IMR-90 (cell line): ENCODE data around the gene RPL21. TPM values are rescaled to one million over a fixed set of nuclear protein-coding genes. Genes with fewer than 3 reads are reported as not detected.
A peak's percentile ranks its signal among the peaks of the same experiment; 100 is the strongest.

Source experiments
- ATAC-seq: fragments of 200-7000 bp; cut with Tn5 transposase; 2 replicates; pipeline ENCODE4 v1.9.1; 2020; ENCODE audit warnings: low read depth, mild to moderate bottlenecking, moderate library complexity
- BruUV-seq: library from RNA; stranded (reverse); fragments of 400-500 nt; replicated peaks from 2 replicates; lab custom pipeline; 2021; lab: Mats Ljungman, UMichigan
- CTCF ChIA-PET: fragments of 300-600 bp; formaldehyde crosslinking; extraction: SDS; loops from one replicate; lab custom pipeline; 2021; ENCODE audit warnings: antibody characterized with exemption; lab: Yijun Ruan, JAX
- POLR2A ChIA-PET: fragments of 300-600 bp; sonication (Branson Sonifier 250); formaldehyde crosslinking; loops from one replicate; lab custom pipeline; 2022; ENCODE audit warnings: antibody characterized with exemption; ENCODE audit not compliant: unreplicated experiment; lab: Charles Lee
- DNase-seq: peaks from one replicate; pipeline ENCODE4 v3.0.0; 2013
- H2AFZ ChIP-seq: replicated peaks from 2 replicates; pipeline ENCODE3; 2013; ENCODE audit warnings: low read length, mild to moderate bottlenecking; ENCODE audit not compliant: poor library complexity
- H2AK5ac ChIP-seq: 2 replicates; pipeline ENCODE4 v1.6.1; 2013; ENCODE audit warnings: low read depth, low read length, inconsistent platforms
- H2AK9ac ChIP-seq: replicated peaks from 2 replicates; pipeline ENCODE3; 2013; ENCODE audit warnings: mild to moderate bottlenecking, low read depth, low read length, moderate library complexity; ENCODE audit not compliant: poor library complexity
- H2BK120ac ChIP-seq: 2 replicates; pipeline ENCODE4 v1.6.1; 2013; ENCODE audit warnings: low read depth, low read length, inconsistent platforms
- H2BK15ac ChIP-seq: 3 replicates; pipeline ENCODE4 v1.6.1; 2013; ENCODE audit warnings: low read depth, low read length, inconsistent platforms
- H2BK20ac ChIP-seq: 2 replicates; pipeline ENCODE4 v1.6.1; 2013; ENCODE audit warnings: low read depth, mild to moderate bottlenecking, inconsistent platforms, low read length, moderate library complexity
- H2BK5ac ChIP-seq: 2 replicates; pipeline ENCODE4 v1.6.1; 2013; ENCODE audit warnings: mild to moderate bottlenecking, low read depth, low read length, inconsistent platforms; ENCODE audit not compliant: poor library complexity, severe bottlenecking
- H3K14ac ChIP-seq: replicated peaks from 2 replicates; pipeline ENCODE4 v1.6.1; 2013; ENCODE audit warnings: low read depth, low read length, inconsistent platforms
- H3K18ac ChIP-seq: 2 replicates; pipeline ENCODE4 v1.6.1; 2013; ENCODE audit warnings: low read depth, low read length, control low read depth
- H3K23ac ChIP-seq: 2 replicates; pipeline ENCODE4 v1.6.1; 2013; ENCODE audit warnings: low read depth, low read length, inconsistent platforms
- H3K27ac ChIP-seq: 2 replicates; pipeline ENCODE4 v1.5.1; 2013; ENCODE audit warnings: mild to moderate bottlenecking, control low read depth, low read length; ENCODE audit not compliant: insufficient read depth
- H3K27me3 ChIP-seq: 2 replicates; pipeline ENCODE4 v1.6.1; 2013; ENCODE audit warnings: low read length; ENCODE audit not compliant: control insufficient read depth, insufficient read depth
- H3K36me3 ChIP-seq: 2 replicates; pipeline ENCODE4 v1.6.1; 2013; ENCODE audit warnings: low read length, mixed read lengths; ENCODE audit not compliant: control insufficient read depth, insufficient read depth
- H3K4ac ChIP-seq: 2 replicates; pipeline ENCODE4 v1.6.1; 2013; ENCODE audit warnings: low read depth, low read length, inconsistent platforms
- H3K4me1 ChIP-seq: 2 replicates; pipeline ENCODE4 v1.6.1; 2013; ENCODE audit warnings: low read length, mixed read lengths; ENCODE audit not compliant: control insufficient read depth, insufficient read depth
- H3K4me2 ChIP-seq: 2 replicates; pipeline ENCODE4 v1.6.1; 2013; ENCODE audit warnings: low read depth, mild to moderate bottlenecking, control low read depth, low read length, moderate library complexity
- H3K4me3 ChIP-seq: 2 replicates; pipeline ENCODE4 v1.5.1; 2013; ENCODE audit warnings: low read depth, mild to moderate bottlenecking, control low read depth, low read length, moderate library complexity; ENCODE audit not compliant: insufficient read depth
- H3K56ac ChIP-seq: 2 replicates; pipeline ENCODE4 v1.6.1; 2013; ENCODE audit warnings: low read length, inconsistent platforms; ENCODE audit not compliant: insufficient read depth; ENCODE audit errors: extremely low read depth
- H3K79me1 ChIP-seq, 2 experiments: 2 replicates each; pipeline ENCODE4 v1.6.1; 2013; ENCODE audit warnings: low read length in 2 of 2, inconsistent platforms in 1 of 2, low read depth in 1 of 2
- H3K9ac ChIP-seq: 2 replicates; pipeline ENCODE4 v1.6.1; 2013; ENCODE audit warnings: low read depth, low read length, control low read depth
- H3K9me1 ChIP-seq: 2 replicates; pipeline ENCODE4 v1.6.1; 2013; ENCODE audit warnings: low read length, inconsistent platforms; ENCODE audit not compliant: insufficient read depth
- H3K9me3 ChIP-seq: 2 replicates; pipeline ENCODE4 v1.6.1; 2013; ENCODE audit warnings: low read length; ENCODE audit not compliant: control insufficient read depth, insufficient read depth
- H4K20me1 ChIP-seq: 2 replicates; pipeline ENCODE4 v1.6.1; 2013; ENCODE audit warnings: low read length, inconsistent platforms; ENCODE audit not compliant: insufficient read depth
- H4K5ac ChIP-seq: 2 replicates; pipeline ENCODE4 v1.6.1; 2013; ENCODE audit warnings: mild to moderate bottlenecking, low read depth, low read length, control low read depth
- H4K8ac ChIP-seq, 2 experiments: 2 replicates each; pipeline ENCODE4 v1.6.1; 2013; ENCODE audit warnings: low read depth in 2 of 2, low read length in 2 of 2, control low read depth in 1 of 2, inconsistent platforms in 1 of 2
- H4K91ac ChIP-seq: 2 replicates; pipeline ENCODE4 v1.6.1; 2013; ENCODE audit warnings: low read depth, low read length, inconsistent platforms; ENCODE audit not compliant: insufficient read depth
- BHLHE40 ChIP-seq: fragments of 150-350 bp; IDR thresholded peaks from 2 replicates; pipeline ENCODE4 v1.6.1; 2016; ENCODE audit warnings: mild to moderate bottlenecking, low read depth, low read length
- CEBPB ChIP-seq: IDR thresholded peaks from 2 replicates; pipeline ENCODE4 v1.6.1; 2012; ENCODE audit warnings: low read depth, low read length, improper control_type of control experiment
- CHD1 ChIP-seq: IDR thresholded peaks from 2 replicates; pipeline ENCODE4 v1.6.1; 2012; ENCODE audit warnings: low read depth, low read length, improper control_type of control experiment
- MAFK ChIP-seq: IDR thresholded peaks from 2 replicates; pipeline ENCODE4 v1.6.1; 2012; ENCODE audit warnings: low read depth, low read length, improper control_type of control experiment
- MAZ ChIP-seq: IDR thresholded peaks from 2 replicates; pipeline ENCODE4 v1.6.1; 2012; ENCODE audit warnings: low read depth, mild to moderate bottlenecking, low read length, improper control_type of control experiment, moderate library complexity, borderline replicate concordance
- NFE2L2 ChIP-seq: fragments of 150-350 bp; IDR thresholded peaks from 2 replicates; pipeline ENCODE4 v1.6.1; 2016; ENCODE audit warnings: low read depth, mild to moderate bottlenecking, low read length
- POLR2A ChIP-seq: IDR thresholded peaks from 2 replicates; pipeline ENCODE4 v1.6.1; 2012; ENCODE audit warnings: mild to moderate bottlenecking, low read depth, low read length
- RAD21 ChIP-seq: IDR thresholded peaks from 2 replicates; pipeline ENCODE4 v1.6.1; 2012; ENCODE audit warnings: low read length, improper control_type of control experiment
- RFX5 ChIP-seq: IDR thresholded peaks from 2 replicates; pipeline ENCODE4 v1.8.0; 2012; ENCODE audit warnings: low read depth, mild to moderate bottlenecking, low read length, moderate library complexity
- SMC3 ChIP-seq: fragments of 150-350 bp; IDR thresholded peaks from 2 replicates; pipeline ENCODE4 v1.6.1; 2016; ENCODE audit warnings: low read depth, mild to moderate bottlenecking, antibody characterized with exemption, low read length, moderate library complexity
- WGBS, 2 experiments: methylation state at CpG; one replicate each; pipeline versions ENCODE4 v1.1.5 to v1.1.7; 2013; ENCODE audit warnings: missing lambda C conversion rate in 2 of 2; ENCODE audit not compliant: insufficient read length in 1 of 2; ENCODE audit errors: extremely low coverage in 2 of 2; 5-methylcytosine and 5-hydroxymethylcytosine counted together
- dilution Hi-C: fragments of 300-500 bp; cut with HindIII; formaldehyde crosslinking; loops from one replicate; pipeline ENCODE4 v1.14.3; 2018; ENCODE audit warnings: low sequenced_read_pairs; ENCODE audit not compliant: unreplicated experiment
- in situ Hi-C: fragments of 300-500 bp; cut with MboI; formaldehyde crosslinking; loops from 3 replicates; pipeline ENCODE4 v1.14.3; 2019; ENCODE audit warnings: low sequenced_read_pairs, inconsistent platforms, mixed read lengths
- intact Hi-C: fragments of 100-400 bp; cut with micrococcal nuclease; formaldehyde crosslinking; loops from 2 replicates; pipeline ENCODE4 v1.10.0; 2022
- polyA plus RNA-seq, 3 experiments: library from polyadenylated mRNA; depleted of rRNA; stranded (reverse); fragments of >200 nt; gene quantifications; 2 replicates each; pipeline ENCODE4 v1.2.3, GENCODE V29; 2012; ENCODE audit warnings: low replicate concordance in 1 of 3
- total RNA-seq: library from RNA; depleted of rRNA; stranded (reverse); fragments of >200 nt; gene quantifications from 2 replicates; pipeline ENCODE4 v1.2.3, GENCODE V29; 2012
- TF ChIP-seq, protein P1 (sequence below): conservative IDR thresholded peaks from 2 replicates; pipeline ENCODE4 v1.5.1; 2012; ENCODE audit warnings: mild to moderate bottlenecking, low read depth, low read length, improper control_type of control experiment
- TF ChIP-seq, protein P2 (sequence below): fragments of 150-350 bp; IDR thresholded peaks from 2 replicates; pipeline ENCODE4 v1.6.1; 2017; ENCODE audit warnings: mild to moderate bottlenecking, antibody characterized with exemption, low read length, low read depth
- TF ChIP-seq, protein P3 (sequence below): fragments of 150-350 bp; IDR thresholded peaks from 2 replicates; pipeline ENCODE4 v1.6.1; 2016; ENCODE audit warnings: low read depth, mild to moderate bottlenecking, low read length, moderate library complexity, borderline replicate concordance

Gene RPL21
- total and polyA plus RNA-seq, 2 of the 4 experiments (the other 2 are of a cell fraction) = 912 to 1,160 TPM

- no peak overlapping the region for H2BK120ac ChIP-seq
- H3K79me1 ChIP-seq = peaks cover 10 to 25% of the 10 kb centered on the region in 2 experiments
- peaks cover 8% of the 10 kb centered on the region for H3K9me1 ChIP-seq
- intact Hi-C loops (no loop called here), in situ Hi-C loops (no loop called here), dilution Hi-C loops (no loop called here)
- no peaks in the 10 kb centered on the region for H3K27me3 ChIP-seq
- H3K18ac ChIP-seq = no peak overlapping the region
- no peak overlapping the region for H2BK20ac ChIP-seq
- 0 out of 2 replicates have a peak overlapping the region, but pooled peaks have one; percentile 41 for H3K56ac ChIP-seq
- H3K23ac ChIP-seq = no peak overlapping the region
- ChIA-PET POLR2A (interaction anchor here (0.6 kb wide), 1 partner anchor 219 kb away, joined by 3 read pairs; no protein-coding TSS in a partner anchor), CTCF (no interaction called here)
- no peak overlapping the region for H3K27ac ChIP-seq
- H3K14ac ChIP-seq = no peak overlapping the region
- peaks cover 3% of the 10 kb centered on the region; the same call in 1 of the 2 replicates for H3K4me1 ChIP-seq
- BruUV-seq = no TSS peak
- H3K4ac ChIP-seq = no peak overlapping the region
- H2BK5ac ChIP-seq = no peak overlapping the region
- no peak overlapping the region for H2BK15ac ChIP-seq
- H3K36me3 ChIP-seq = peaks cover 10% of the 10 kb centered on the region
- DNase-seq (no peak), ATAC-seq (no peak)
- no peak overlapping the region for H3K4me2 ChIP-seq
- no peak overlapping the region for H4K8ac ChIP-seq
- TF ChIP-seq CEBPB (no peak), RAD21 (no peak), SMC3 (no peak), BHLHE40 (no peak), MAZ (no peak), CHD1 (no peak), MAFK (no peak), POLR2A (no peak), RFX5 (no peak), NFE2L2 (no peak)
- TF ChIP-seq, protein P1, sequence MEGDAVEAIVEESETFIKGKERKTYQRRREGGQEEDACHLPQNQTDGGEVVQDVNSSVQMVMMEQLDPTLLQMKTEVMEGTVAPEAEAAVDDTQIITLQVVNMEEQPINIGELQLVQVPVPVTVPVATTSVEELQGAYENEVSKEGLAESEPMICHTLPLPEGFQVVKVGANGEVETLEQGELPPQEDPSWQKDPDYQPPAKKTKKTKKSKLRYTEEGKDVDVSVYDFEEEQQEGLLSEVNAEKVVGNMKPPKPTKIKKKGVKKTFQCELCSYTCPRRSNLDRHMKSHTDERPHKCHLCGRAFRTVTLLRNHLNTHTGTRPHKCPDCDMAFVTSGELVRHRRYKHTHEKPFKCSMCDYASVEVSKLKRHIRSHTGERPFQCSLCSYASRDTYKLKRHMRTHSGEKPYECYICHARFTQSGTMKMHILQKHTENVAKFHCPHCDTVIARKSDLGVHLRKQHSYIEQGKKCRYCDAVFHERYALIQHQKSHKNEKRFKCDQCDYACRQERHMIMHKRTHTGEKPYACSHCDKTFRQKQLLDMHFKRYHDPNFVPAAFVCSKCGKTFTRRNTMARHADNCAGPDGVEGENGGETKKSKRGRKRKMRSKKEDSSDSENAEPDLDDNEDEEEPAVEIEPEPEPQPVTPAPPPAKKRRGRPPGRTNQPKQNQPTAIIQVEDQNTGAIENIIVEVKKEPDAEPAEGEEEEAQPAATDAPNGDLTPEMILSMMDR = no peak
- TF ChIP-seq, protein P2, sequence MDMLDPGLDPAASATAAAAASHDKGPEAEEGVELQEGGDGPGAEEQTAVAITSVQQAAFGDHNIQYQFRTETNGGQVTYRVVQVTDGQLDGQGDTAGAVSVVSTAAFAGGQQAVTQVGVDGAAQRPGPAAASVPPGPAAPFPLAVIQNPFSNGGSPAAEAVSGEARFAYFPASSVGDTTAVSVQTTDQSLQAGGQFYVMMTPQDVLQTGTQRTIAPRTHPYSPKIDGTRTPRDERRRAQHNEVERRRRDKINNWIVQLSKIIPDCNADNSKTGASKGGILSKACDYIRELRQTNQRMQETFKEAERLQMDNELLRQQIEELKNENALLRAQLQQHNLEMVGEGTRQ = no peak
- TF ChIP-seq, protein P3, sequence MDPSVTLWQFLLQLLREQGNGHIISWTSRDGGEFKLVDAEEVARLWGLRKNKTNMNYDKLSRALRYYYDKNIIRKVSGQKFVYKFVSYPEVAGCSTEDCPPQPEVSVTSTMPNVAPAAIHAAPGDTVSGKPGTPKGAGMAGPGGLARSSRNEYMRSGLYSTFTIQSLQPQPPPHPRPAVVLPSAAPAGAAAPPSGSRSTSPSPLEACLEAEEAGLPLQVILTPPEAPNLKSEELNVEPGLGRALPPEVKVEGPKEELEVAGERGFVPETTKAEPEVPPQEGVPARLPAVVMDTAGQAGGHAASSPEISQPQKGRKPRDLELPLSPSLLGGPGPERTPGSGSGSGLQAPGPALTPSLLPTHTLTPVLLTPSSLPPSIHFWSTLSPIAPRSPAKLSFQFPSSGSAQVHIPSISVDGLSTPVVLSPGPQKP = no peak
- no peak overlapping the region for H3K9ac ChIP-seq
- H3K4me3 ChIP-seq = no peak overlapping the region
- H2AK9ac ChIP-seq = no peak overlapping the region
- no peak overlapping the region for H2AK5ac ChIP-seq
- peaks cover 11% of the 10 kb centered on the region; the same call in 1 of the 2 replicates for H4K20me1 ChIP-seq
- no peaks in the 10 kb centered on the region for H3K9me3 ChIP-seq
- no peak overlapping the region for H2AFZ ChIP-seq
- WGBS, 2 experiments = no CpG with 5 or more reads among the region's 2 CpGs
- no peak overlapping the region for H4K91ac ChIP-seq
- no peak overlapping the region for H4K5ac ChIP-seq
Measured at GRCh38 chr13:27263438-27263837, 12.1 kb downstream of the RPL21 start.
